Testis (tissue), 2 donors: Measurements from ENCODE around the gene NFATC2.

Source experiments
- POLR2A ChIP-seq: fragments of 450-650 bp; IDR thresholded peaks from one replicate; pipeline ENCODE4 v1.6.1; 2017; ENCODE audit warnings: antibody characterized with exemption, mild to moderate bottlenecking, moderate library complexity
- TF ChIP-seq, protein P1 (sequence below), 3 experiments: fragments of 450-650 bp in 2 of 3; fragments of 200-600 bp in 1 of 3; sonication (generic) in 1 of 3; IDR thresholded peaks; one replicate each; pipeline ENCODE4 v1.5.1; 2016 to 2019; ENCODE audit warnings: antibody characterized with exemption in 3 of 3, mild to moderate bottlenecking in 2 of 3, moderate library complexity in 1 of 3

DNA sequence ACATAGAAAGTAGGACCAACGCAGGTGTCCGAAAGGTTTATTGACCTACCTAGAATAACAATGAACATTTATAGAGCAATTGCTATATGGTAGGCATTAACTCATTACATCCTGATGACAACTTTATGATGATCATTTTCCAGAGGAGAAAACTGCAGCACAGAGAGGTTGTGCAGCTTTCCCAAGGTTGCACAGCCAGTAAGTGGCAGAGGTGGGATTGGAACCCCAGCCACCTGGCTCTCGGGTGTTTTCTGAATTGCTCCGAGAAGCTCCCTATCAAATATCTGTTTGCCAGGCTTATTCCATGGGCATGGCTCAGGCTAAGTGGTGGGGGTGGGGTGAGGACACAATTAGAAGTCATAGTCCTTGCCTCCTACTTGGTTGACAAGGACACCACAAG, 24.1 kb upstream of the NFATC2 start:
- TF ChIP-seq, protein P1, sequence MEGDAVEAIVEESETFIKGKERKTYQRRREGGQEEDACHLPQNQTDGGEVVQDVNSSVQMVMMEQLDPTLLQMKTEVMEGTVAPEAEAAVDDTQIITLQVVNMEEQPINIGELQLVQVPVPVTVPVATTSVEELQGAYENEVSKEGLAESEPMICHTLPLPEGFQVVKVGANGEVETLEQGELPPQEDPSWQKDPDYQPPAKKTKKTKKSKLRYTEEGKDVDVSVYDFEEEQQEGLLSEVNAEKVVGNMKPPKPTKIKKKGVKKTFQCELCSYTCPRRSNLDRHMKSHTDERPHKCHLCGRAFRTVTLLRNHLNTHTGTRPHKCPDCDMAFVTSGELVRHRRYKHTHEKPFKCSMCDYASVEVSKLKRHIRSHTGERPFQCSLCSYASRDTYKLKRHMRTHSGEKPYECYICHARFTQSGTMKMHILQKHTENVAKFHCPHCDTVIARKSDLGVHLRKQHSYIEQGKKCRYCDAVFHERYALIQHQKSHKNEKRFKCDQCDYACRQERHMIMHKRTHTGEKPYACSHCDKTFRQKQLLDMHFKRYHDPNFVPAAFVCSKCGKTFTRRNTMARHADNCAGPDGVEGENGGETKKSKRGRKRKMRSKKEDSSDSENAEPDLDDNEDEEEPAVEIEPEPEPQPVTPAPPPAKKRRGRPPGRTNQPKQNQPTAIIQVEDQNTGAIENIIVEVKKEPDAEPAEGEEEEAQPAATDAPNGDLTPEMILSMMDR (IDR thresholded peaks at IDR 0.05) = no peak
- TF ChIP-seq POLR2A = no peak
